SK-N-SH treated with all-trans-retinoic acid at 6 μM for 48 hours (cell line): ENCODE measurements around the gene TMUB2.
A peak's percentile ranks its signal among the peaks of the same experiment; 100 is the strongest.

Experiments used
- ATAC-seq: fragments of 200-7000 bp; cut with Tn5 transposase; 3 replicates; pipeline ENCODE4 v1.9.1; 2020; ENCODE audit warnings: mild to moderate bottlenecking, moderate library complexity
- ARNTL ChIP-seq: fragments of 450-650 bp; formaldehyde crosslinking; IDR thresholded peaks from 2 replicates; pipeline ENCODE4 v1.5.0; 2020; ENCODE audit warnings: low read depth, mild to moderate bottlenecking, moderate library complexity, borderline replicate concordance
- CSDC2 ChIP-seq: fragments of 250-450 bp; sonication (Bioruptor Pico); IDR thresholded peaks from 2 replicates; pipeline ENCODE4 v1.5.0; 2020; ENCODE audit warnings: mild to moderate bottlenecking, moderate library complexity
- ESRRG ChIP-seq: fragments of 250-450 bp; sonication (Bioruptor Pico); IDR thresholded peaks from 2 replicates; pipeline ENCODE4 v1.6.1; 2021; ENCODE audit warnings: mild to moderate bottlenecking
- GLIS3 ChIP-seq: fragments of 250-450 bp; sonication (Bioruptor Pico); IDR thresholded peaks from 2 replicates; pipeline ENCODE4 v1.5.0; 2020; ENCODE audit warnings: mild to moderate bottlenecking, moderate library complexity
- ISL1 ChIP-seq: fragments of 250-450 bp; sonication (Bioruptor Pico); IDR thresholded peaks from 2 replicates; pipeline ENCODE4 v2.1.2; 2022; ENCODE audit warnings: mild to moderate bottlenecking, moderate library complexity
- PPARA ChIP-seq: fragments of 250-450 bp; sonication (Bioruptor Pico); IDR thresholded peaks from 2 replicates; pipeline ENCODE4 v1.5.0; 2020; ENCODE audit warnings: mild to moderate bottlenecking, borderline replicate concordance
- RARB ChIP-seq: fragments of 250-450 bp; sonication (Bioruptor Pico); IDR thresholded peaks from 2 replicates; pipeline ENCODE4 v1.8.0; 2021; ENCODE audit warnings: mild to moderate bottlenecking, moderate library complexity
- SNAI2 ChIP-seq: fragments of 250-450 bp; sonication (Bioruptor Pico); IDR thresholded peaks from 2 replicates; pipeline ENCODE4 v1.5.0; 2020; ENCODE audit warnings: mild to moderate bottlenecking, moderate library complexity
- TOX ChIP-seq: fragments of 250-450 bp; sonication (Bioruptor Pico); IDR thresholded peaks from 2 replicates; pipeline ENCODE4 v1.8.0; 2021; ENCODE audit warnings: mild to moderate bottlenecking, moderate library complexity, borderline replicate concordance
- ZC3H10 ChIP-seq: fragments of 250-450 bp; sonication (Bioruptor Pico); IDR thresholded peaks from 2 replicates; pipeline ENCODE4 v1.5.1; 2021; ENCODE audit warnings: mild to moderate bottlenecking, moderate library complexity
- ZFP3 ChIP-seq: fragments of 250-450 bp; sonication (Bioruptor Pico); IDR thresholded peaks from 2 replicates; pipeline ENCODE4 v1.5.0; 2020; ENCODE audit warnings: mild to moderate bottlenecking, moderate library complexity
- ZFP30 ChIP-seq: fragments of 450-650 bp; formaldehyde crosslinking; IDR thresholded peaks from 2 replicates; pipeline ENCODE4 v1.5.0; 2022; ENCODE audit warnings: mild to moderate bottlenecking, moderate library complexity
- ZNF565 ChIP-seq: fragments of 450-650 bp; formaldehyde crosslinking; conservative IDR thresholded peaks from 2 replicates; pipeline ENCODE4 v1.5.0; 2020; ENCODE audit warnings: low read depth, mild to moderate bottlenecking, moderate library complexity
- ZNF70 ChIP-seq: fragments of 450-650 bp; formaldehyde crosslinking; IDR thresholded peaks from 2 replicates; pipeline ENCODE4 v1.5.0; 2020; ENCODE audit warnings: mild to moderate bottlenecking, moderate library complexity
- ZNF8 ChIP-seq: fragments of 450-650 bp; formaldehyde crosslinking; IDR thresholded peaks from 2 replicates; pipeline ENCODE4 v1.5.0; 2020; ENCODE audit warnings: mild to moderate bottlenecking, moderate library complexity
- TF ChIP-seq, protein P1 (sequence below): fragments of 250-450 bp; sonication (Bioruptor Pico); IDR thresholded peaks from 2 replicates; pipeline ENCODE4 v1.8.0; 2020; ENCODE audit warnings: mild to moderate bottlenecking, moderate library complexity, borderline replicate concordance
- TF ChIP-seq, protein P2 (sequence below): fragments of 250-450 bp; sonication (Bioruptor Pico); IDR thresholded peaks from 2 replicates; pipeline ENCODE4 v1.5.1; 2021; ENCODE audit warnings: mild to moderate bottlenecking, moderate library complexity
- TF ChIP-seq, protein P3 (sequence below): fragments of 250-450 bp; sonication (Bioruptor Pico); IDR thresholded peaks from 2 replicates; pipeline ENCODE4 v1.5.1; 2020; ENCODE audit warnings: low read depth, mild to moderate bottlenecking, moderate library complexity
- TF ChIP-seq, protein P4 (sequence below): fragments of 250-450 bp; sonication (Bioruptor Pico); IDR thresholded peaks from 2 replicates; pipeline ENCODE4 v1.5.0; 2020; ENCODE audit warnings: mild to moderate bottlenecking, moderate library complexity
- TF ChIP-seq, protein P5 (sequence below): fragments of 250-450 bp; sonication (Bioruptor Pico); IDR thresholded peaks from 2 replicates; pipeline ENCODE4 v1.8.0; 2021; ENCODE audit warnings: low read depth, mild to moderate bottlenecking, moderate library complexity, borderline replicate concordance

Gene TMUB2

DNA sequence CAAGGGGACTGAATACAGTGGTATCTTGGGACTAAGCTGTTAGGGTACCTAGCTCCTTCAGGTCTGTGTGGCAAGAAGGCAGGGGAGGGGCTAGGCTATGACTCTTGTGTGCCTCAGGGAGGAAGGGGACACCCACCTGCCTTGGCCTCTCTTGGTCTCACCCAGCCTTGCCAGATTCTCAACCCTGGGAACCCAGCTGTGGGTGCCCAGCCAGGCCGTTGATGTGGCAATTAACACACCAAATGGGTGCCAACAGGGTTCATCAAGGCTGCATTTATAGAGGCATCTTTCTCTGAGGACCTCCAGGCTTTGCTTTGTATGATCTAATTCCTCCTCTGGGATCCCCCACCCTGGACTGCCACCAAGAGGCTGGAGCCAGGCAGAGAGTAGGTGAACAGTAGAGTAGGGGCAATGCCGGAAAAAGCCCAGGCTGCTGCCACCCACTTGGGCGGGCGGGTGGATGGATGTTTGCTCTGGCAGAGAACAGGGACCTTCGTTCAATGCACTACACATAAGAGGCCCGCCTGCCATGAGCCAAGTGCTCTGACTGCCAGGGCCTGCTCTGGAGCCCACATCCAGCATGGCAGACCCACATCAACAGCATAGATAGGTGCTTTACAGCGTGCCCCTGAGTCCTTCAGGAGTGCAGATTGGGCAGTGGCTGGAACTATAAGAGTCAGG is 19.5 kb upstream of the TMUB2 start:
- TF ChIP-seq SNAI2 (CRISPR knock-in tag) (no peak), ZC3H10 (CRISPR knock-in tag) (no peak), PPARA (no peak), ZFP3 (CRISPR knock-in tag) (no peak), TOX (CRISPR knock-in tag) (no peak)
- TF ChIP-seq, protein P1, sequence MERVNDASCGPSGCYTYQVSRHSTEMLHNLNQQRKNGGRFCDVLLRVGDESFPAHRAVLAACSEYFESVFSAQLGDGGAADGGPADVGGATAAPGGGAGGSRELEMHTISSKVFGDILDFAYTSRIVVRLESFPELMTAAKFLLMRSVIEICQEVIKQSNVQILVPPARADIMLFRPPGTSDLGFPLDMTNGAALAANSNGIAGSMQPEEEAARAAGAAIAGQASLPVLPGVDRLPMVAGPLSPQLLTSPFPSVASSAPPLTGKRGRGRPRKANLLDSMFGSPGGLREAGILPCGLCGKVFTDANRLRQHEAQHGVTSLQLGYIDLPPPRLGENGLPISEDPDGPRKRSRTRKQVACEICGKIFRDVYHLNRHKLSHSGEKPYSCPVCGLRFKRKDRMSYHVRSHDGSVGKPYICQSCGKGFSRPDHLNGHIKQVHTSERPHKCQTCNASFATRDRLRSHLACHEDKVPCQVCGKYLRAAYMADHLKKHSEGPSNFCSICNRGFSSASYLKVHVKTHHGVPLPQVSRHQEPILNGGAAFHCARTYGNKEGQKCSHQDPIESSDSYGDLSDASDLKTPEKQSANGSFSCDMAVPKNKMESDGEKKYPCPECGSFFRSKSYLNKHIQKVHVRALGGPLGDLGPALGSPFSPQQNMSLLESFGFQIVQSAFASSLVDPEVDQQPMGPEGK (CRISPR knock-in tag) = no peak
- ATAC-seq = no peak

DNA sequence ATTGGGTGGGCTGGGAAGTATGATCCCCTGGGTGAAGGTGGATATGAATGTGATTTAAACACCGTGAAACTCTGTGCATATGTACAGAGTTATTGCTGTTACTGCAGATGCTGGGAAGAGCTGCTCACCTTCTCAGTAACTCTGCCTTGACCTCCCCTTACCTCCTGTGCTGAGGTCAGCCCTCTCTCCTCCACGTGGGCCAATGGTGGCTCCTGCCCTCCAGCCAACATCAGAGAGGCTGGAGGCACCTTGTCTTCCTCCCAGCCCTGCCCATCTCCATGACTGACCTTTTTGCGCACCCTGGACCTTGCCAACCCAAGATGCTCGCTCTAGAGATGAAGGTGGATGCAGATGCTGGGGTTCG is 16.7 kb upstream of the TMUB2 start:
- no peak for ATAC-seq
- TF ChIP-seq, protein P2, sequence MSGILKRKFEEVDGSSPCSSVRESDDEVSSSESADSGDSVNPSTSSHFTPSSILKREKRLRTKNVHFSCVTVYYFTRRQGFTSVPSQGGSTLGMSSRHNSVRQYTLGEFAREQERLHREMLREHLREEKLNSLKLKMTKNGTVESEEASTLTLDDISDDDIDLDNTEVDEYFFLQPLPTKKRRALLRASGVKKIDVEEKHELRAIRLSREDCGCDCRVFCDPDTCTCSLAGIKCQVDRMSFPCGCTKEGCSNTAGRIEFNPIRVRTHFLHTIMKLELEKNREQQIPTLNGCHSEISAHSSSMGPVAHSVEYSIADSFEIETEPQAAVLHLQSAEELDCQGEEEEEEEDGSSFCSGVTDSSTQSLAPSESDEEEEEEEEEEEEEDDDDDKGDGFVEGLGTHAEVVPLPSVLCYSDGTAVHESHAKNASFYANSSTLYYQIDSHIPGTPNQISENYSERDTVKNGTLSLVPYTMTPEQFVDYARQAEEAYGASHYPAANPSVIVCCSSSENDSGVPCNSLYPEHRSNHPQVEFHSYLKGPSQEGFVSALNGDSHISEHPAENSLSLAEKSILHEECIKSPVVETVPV = no peak
- TF ChIP-seq, protein P1 (CRISPR knock-in tag) = no peak
- TF ChIP-seq, protein P3, sequence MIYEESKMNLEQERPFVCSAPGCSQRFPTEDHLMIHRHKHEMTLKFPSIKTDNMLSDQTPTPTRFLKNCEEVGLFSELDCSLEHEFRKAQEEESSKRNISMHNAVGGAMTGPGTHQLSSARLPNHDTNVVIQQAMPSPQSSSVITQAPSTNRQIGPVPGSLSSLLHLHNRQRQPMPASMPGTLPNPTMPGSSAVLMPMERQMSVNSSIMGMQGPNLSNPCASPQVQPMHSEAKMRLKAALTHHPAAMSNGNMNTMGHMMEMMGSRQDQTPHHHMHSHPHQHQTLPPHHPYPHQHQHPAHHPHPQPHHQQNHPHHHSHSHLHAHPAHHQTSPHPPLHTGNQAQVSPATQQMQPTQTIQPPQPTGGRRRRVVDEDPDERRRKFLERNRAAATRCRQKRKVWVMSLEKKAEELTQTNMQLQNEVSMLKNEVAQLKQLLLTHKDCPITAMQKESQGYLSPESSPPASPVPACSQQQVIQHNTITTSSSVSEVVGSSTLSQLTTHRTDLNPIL (CRISPR knock-in tag) = no peak
- no peak for TF ChIP-seq PPARA
- no peak for TF ChIP-seq ZFP30 (CRISPR knock-in tag)
- TF ChIP-seq, protein P4, sequence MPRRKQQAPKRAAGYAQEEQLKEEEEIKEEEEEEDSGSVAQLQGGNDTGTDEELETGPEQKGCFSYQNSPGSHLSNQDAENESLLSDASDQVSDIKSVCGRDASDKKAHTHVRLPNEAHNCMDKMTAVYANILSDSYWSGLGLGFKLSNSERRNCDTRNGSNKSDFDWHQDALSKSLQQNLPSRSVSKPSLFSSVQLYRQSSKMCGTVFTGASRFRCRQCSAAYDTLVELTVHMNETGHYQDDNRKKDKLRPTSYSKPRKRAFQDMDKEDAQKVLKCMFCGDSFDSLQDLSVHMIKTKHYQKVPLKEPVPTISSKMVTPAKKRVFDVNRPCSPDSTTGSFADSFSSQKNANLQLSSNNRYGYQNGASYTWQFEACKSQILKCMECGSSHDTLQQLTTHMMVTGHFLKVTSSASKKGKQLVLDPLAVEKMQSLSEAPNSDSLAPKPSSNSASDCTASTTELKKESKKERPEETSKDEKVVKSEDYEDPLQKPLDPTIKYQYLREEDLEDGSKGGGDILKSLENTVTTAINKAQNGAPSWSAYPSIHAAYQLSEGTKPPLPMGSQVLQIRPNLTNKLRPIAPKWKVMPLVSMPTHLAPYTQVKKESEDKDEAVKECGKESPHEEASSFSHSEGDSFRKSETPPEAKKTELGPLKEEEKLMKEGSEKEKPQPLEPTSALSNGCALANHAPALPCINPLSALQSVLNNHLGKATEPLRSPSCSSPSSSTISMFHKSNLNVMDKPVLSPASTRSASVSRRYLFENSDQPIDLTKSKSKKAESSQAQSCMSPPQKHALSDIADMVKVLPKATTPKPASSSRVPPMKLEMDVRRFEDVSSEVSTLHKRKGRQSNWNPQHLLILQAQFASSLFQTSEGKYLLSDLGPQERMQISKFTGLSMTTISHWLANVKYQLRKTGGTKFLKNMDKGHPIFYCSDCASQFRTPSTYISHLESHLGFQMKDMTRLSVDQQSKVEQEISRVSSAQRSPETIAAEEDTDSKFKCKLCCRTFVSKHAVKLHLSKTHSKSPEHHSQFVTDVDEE (CRISPR knock-in tag) = no peak
- no peak for TF ChIP-seq ZNF8 (CRISPR knock-in tag)

DNA sequence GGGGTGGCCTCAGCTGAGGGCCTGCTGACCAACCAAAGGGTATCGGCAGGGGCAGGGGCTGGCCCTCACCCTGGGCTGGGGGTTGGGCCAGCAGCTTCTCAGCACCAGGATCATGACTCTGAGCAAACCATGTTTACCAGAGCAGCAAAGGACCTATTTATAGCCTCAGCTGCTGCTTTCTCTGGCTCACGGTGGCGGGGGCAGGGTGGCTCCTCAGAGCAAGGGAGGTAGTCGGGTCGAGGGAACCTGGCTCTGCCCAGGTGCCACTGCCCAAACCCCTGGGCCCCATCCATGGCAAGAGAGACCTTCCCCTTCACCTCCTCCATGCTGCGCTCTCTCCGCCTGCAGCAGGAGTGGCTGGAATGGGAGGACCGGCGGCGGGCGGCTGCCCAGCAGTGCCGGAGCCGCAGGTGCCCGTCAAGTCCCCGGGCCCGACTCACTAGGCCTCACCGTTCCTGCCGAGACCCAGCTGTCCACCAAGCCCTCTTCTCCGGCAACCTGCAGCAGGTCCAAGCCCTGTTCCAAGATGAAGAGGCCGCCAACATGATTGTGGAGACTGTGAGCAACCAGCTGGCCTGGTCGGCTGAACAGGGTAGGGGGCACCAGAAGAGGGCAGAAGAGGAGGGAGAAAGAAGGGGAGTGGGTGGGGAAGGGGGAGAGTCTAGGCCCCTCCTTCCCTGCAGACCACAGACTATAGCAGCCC is 16.1 kb upstream of the TMUB2 start, which contains the start of gene ASB16:
ASB16 (plus strand) TSS at position 206 of the 703 bp plus-strand sequence; CDS start at position 292, 86 bp downstream.
- peak; percentile 9; the same call in 2 of the 3 replicates for ATAC-seq

More for the DNA sequence above, 16.1 kb upstream of the TMUB2 start, which contains the start of gene ASB16:
- TF ChIP-seq ZNF565 = no peak
- TF ChIP-seq ZNF8 (CRISPR knock-in tag) = no peak
- no peak for TF ChIP-seq CSDC2 (CRISPR knock-in tag)
- TF ChIP-seq, protein P1 (CRISPR knock-in tag) = no peak
- TF ChIP-seq ISL1 = no peak
- TF ChIP-seq RARB (CRISPR knock-in tag) = no peak
- TF ChIP-seq GLIS3 = no peak
- no peak for TF ChIP-seq ESRRG (CRISPR knock-in tag)
- TF ChIP-seq, protein P2 = no peak
- no peak for TF ChIP-seq SNAI2 (CRISPR knock-in tag)
- TF ChIP-seq ARNTL (CRISPR knock-in tag) = no peak
- TF ChIP-seq ZFP3 (CRISPR knock-in tag) = no peak
- TF ChIP-seq PPARA = no peak
- TF ChIP-seq ZC3H10 (CRISPR knock-in tag) = no peak
- TF ChIP-seq ZNF70 (CRISPR knock-in tag) = no peak
- TF ChIP-seq, protein P5, sequence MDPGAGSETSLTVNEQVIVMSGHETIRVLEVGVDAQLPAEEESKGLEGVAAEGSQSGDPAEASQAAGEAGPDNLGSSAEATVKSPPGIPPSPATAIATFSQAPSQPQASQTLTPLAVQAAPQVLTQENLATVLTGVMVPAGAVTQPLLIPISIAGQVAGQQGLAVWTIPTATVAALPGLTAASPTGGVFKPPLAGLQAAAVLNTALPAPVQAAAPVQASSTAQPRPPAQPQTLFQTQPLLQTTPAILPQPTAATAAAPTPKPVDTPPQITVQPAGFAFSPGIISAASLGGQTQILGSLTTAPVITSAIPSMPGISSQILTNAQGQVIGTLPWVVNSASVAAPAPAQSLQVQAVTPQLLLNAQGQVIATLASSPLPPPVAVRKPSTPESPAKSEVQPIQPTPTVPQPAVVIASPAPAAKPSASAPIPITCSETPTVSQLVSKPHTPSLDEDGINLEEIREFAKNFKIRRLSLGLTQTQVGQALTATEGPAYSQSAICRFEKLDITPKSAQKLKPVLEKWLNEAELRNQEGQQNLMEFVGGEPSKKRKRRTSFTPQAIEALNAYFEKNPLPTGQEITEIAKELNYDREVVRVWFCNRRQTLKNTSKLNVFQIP (CRISPR knock-in tag) = no peak
